ENCODE results near the gene AADACL4. TPM values are rescaled to one million over a fixed set of nuclear protein-coding genes. Genes with fewer than 3 reads are reported as not detected.
A peak's percentile ranks its signal among the peaks of the same experiment; 100 is the strongest.

Gene AADACL4
- total and polyA plus RNA-seq, 9 of the 15 experiments (the other 6 are each of a cell fraction or from before 2014, with no cell fraction given): not detected

GRCh38 chr1:12601700-12602658 is 41.9 kb upstream of the AADACL4 start (continued):
- TF ChIP-seq CHD7 (IDR thresholded peaks at IDR 0.05; ENCODE audit: low read depth, low read length) (no peak), STAT5B (CRISPR knock-in tag; IDR thresholded peaks at IDR 0.05) (no peak), NFE2 (IDR thresholded peaks at IDR 0.05; ENCODE audit: low read depth) (no peak), RBM39 (optimal IDR thresholded peaks at IDR 0.05; ENCODE audit: low read depth, low read length) (no peak), CCNT2 (IDR thresholded peaks at IDR 0.05; ENCODE audit: borderline replicate concordance, extremely low read depth, insufficient read length, low read depth, low read length) (no peak), SNRNP70 (optimal IDR thresholded peaks at IDR 0.05; ENCODE audit: low read depth, low read length) (no peak), ARHGAP35 (IDR thresholded peaks at IDR 0.05; ENCODE audit: partially characterized antibody) (no peak), ARID1B (IDR thresholded peaks at IDR 0.05) (peak; percentile 33; the same call in 1 of the 2 replicates), YBX1 (IDR thresholded peaks at IDR 0.05) (no peak), PYGO2 (tag; IDR thresholded peaks at IDR 0.05) (no peak), HOXB6 (CRISPR knock-in tag; IDR thresholded peaks at IDR 0.05; ENCODE audit: borderline replicate concordance) (no peak)

All from K562 (cell line).